Endodermal cell (in vitro differentiated cells): ENCODE data around the gene ANKRD6. TPM values are rescaled to one million over a fixed set of nuclear protein-coding genes. Genes with fewer than 3 reads are reported as not detected.

Experiments
- DNase-seq: peaks from one replicate; pipeline ENCODE4 v3.0.0-alpha.2; 2017
- H3K27ac ChIP-seq: 2 replicates; pipeline ENCODE4 v1.5.1; 2013; ENCODE audit warnings: mild to moderate bottlenecking, low read depth, low read length, moderate library complexity
- H3K27me3 ChIP-seq: 2 replicates; pipeline ENCODE4 v1.6.1; 2013; ENCODE audit warnings: mild to moderate bottlenecking, low read length, moderate library complexity; ENCODE audit not compliant: insufficient read depth, control insufficient read depth, poor library complexity, severe bottlenecking
- H3K36me3 ChIP-seq: 2 replicates; pipeline ENCODE4 v1.7.0; 2013; ENCODE audit warnings: mild to moderate bottlenecking, low read length, moderate library complexity; ENCODE audit not compliant: control insufficient read depth, insufficient read depth
- H3K4me1 ChIP-seq: one replicate; pipeline ENCODE4 v1.7.0; 2013; ENCODE audit warnings: low read length; ENCODE audit not compliant: control insufficient read depth, insufficient read depth
- H3K4me3 ChIP-seq: 2 replicates; pipeline ENCODE4 v1.5.1; 2013; ENCODE audit warnings: mild to moderate bottlenecking, low read length, moderate library complexity
- H3K9ac ChIP-seq: 2 replicates; pipeline ENCODE4 v1.6.1; 2013; ENCODE audit warnings: mild to moderate bottlenecking, low read length, moderate library complexity; ENCODE audit not compliant: poor library complexity, severe bottlenecking; ENCODE audit errors: extremely low read depth
- H3K9me3 ChIP-seq: 2 replicates; pipeline ENCODE4 v1.6.1; 2013; ENCODE audit warnings: mild to moderate bottlenecking, low read length, moderate library complexity; ENCODE audit not compliant: control insufficient read depth
- H3K27ac Mint-ChIP-seq: 2 replicates; pipeline ENCODE4 v1.8.0; 2020; ENCODE audit warnings: mixed read lengths
- H3K27me3 Mint-ChIP-seq: 2 replicates; pipeline ENCODE4 v1.8.0; 2021; ENCODE audit warnings: mild to moderate bottlenecking, mixed read lengths; ENCODE audit not compliant: insufficient read depth
- H3K36me3 Mint-ChIP-seq: 2 replicates; pipeline ENCODE4 v1.8.0; 2020; ENCODE audit warnings: low read depth, mixed read lengths
- H3K4me1 Mint-ChIP-seq: 2 replicates; pipeline ENCODE4 v1.8.0; 2020; ENCODE audit warnings: mixed read lengths
- H3K4me3 Mint-ChIP-seq: 2 replicates; pipeline ENCODE4 v1.8.0; 2020; ENCODE audit warnings: mild to moderate bottlenecking, moderate library complexity, mixed read lengths
- H3K9me3 Mint-ChIP-seq: 2 replicates; pipeline ENCODE4 v1.8.0; 2020; ENCODE audit warnings: mild to moderate bottlenecking, mixed read lengths
- WGBS, 2 experiments: methylation state at CpG; one replicate each; pipeline versions ENCODE4 v1.1.5 to v1.1.7; 2013; ENCODE audit warnings: missing lambda C conversion rate in 2 of 2, mixed read lengths in 1 of 2; ENCODE audit not compliant: insufficient coverage in 1 of 2, insufficient read length in 1 of 2; 5-methylcytosine and 5-hydroxymethylcytosine counted together
- total RNA-seq, 2 donors: library from RNA; stranded (reverse); fragmentation: NEBNext Ultra II Directional in 1 of 2; extraction: Animal tissue kit (Norgen Biotek cat#: 25700) in 1 of 2; gene quantifications; 2 replicates in 1 of 2; 3 replicates in 1 of 2; pipeline ENCODE4 v1.2.1, GENCODE V29; 2021
- TF ChIP-seq, protein P1 (sequence below): fragments of 200-600 bp; sonication (generic); conservative IDR thresholded peaks from 2 replicates; pipeline ENCODE4 v1.5.0; 2021; ENCODE audit warnings: antibody characterized with exemption, mild to moderate bottlenecking

ANKRD6 gene
- total RNA-seq, 2 donors from 2014 or later, result 88.7 to 110 TPM

DNA sequence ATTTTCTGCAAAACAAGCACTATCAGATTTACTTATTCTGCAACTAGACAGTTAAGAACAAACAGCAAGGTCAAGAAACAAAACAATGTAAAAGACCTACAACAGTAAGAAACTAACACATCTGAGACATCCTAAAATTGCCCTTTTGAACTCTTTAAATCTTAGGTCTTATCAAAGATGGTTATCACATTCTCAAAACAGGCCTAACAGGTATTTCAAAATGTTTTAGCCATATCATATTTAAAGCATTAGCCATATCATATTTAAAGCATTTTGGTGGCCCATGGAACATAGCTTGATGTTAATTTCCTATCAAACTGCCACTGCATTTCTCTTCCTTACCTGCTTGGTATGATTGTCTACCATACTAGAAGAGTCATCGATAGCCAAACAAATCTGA is 216.7 kb downstream of the ANKRD6 start:
- Histone ChIP-seq H3K36me3 (peaks cover 96% of the 10 kb centered on the region), H3K9me3 (no peaks in the 10 kb centered on the region), H3K9ac (no peak overlapping the region), H3K4me1 (no peaks in the 10 kb centered on the region), H3K27ac (no peak overlapping the region), H3K4me3 (no peak overlapping the region), H3K27me3 (no peaks in the 10 kb centered on the region)
- Mint-ChIP-seq H3K4me1 (no peaks in the 10 kb centered on the region), H3K9me3 (no peaks in the 10 kb centered on the region), H3K36me3 (peaks cover 90% of the 10 kb centered on the region), H3K27ac (no peak overlapping the region), H3K4me3 (no peak overlapping the region), H3K27me3 (no peaks in the 10 kb centered on the region)
- 96 to 100% methylated on average over 1 of the region's 1 CpG for WGBS, 2 experiments
- TF ChIP-seq, protein P1, sequence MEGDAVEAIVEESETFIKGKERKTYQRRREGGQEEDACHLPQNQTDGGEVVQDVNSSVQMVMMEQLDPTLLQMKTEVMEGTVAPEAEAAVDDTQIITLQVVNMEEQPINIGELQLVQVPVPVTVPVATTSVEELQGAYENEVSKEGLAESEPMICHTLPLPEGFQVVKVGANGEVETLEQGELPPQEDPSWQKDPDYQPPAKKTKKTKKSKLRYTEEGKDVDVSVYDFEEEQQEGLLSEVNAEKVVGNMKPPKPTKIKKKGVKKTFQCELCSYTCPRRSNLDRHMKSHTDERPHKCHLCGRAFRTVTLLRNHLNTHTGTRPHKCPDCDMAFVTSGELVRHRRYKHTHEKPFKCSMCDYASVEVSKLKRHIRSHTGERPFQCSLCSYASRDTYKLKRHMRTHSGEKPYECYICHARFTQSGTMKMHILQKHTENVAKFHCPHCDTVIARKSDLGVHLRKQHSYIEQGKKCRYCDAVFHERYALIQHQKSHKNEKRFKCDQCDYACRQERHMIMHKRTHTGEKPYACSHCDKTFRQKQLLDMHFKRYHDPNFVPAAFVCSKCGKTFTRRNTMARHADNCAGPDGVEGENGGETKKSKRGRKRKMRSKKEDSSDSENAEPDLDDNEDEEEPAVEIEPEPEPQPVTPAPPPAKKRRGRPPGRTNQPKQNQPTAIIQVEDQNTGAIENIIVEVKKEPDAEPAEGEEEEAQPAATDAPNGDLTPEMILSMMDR, result no peak
- no peak for DNase-seq

DNA sequence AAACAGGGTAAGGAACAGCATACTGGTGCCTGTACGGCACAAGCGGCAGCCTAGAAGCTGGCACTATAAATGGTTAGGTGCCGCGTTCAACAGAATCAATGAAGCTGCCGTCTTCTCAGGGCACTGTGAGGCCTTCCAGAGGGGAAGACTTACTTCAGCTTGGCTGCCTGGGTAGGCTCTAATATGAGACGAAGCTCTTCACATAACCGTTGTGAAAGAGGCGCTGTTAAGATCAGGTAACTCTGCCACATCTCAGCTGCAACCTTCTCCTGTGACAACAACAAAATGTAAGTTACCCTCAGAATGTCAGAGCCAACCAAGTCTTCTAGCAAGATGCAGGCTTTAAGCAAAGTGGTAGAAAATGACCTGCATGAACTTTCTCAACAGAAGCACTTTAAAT is 217.6 kb downstream of the ANKRD6 start:
- no peaks in the 10 kb centered on the region for H3K4me1 ChIP-seq
- no peaks in the 10 kb centered on the region for H3K9me3 ChIP-seq
- Mint-ChIP-seq H3K9me3 (no peaks in the 10 kb centered on the region), H3K27ac (no peak overlapping the region), H3K4me3 (no peak overlapping the region), H3K36me3 (peaks cover 87% of the 10 kb centered on the region), H3K27me3 (no peaks in the 10 kb centered on the region), H3K4me1 (no peaks in the 10 kb centered on the region)
- TF ChIP-seq, protein P1, result no peak
- WGBS, 2 experiments, result 90 to 92% methylated on average over 8 of the region's 8 CpGs
- no peak overlapping the region for H3K27ac ChIP-seq
- H3K4me3 ChIP-seq, result no peak overlapping the region
- peaks cover 96% of the 10 kb centered on the region for H3K36me3 ChIP-seq
- H3K27me3 ChIP-seq, result no peaks in the 10 kb centered on the region
- no peak for DNase-seq
- no peak overlapping the region for H3K9ac ChIP-seq

DNA sequence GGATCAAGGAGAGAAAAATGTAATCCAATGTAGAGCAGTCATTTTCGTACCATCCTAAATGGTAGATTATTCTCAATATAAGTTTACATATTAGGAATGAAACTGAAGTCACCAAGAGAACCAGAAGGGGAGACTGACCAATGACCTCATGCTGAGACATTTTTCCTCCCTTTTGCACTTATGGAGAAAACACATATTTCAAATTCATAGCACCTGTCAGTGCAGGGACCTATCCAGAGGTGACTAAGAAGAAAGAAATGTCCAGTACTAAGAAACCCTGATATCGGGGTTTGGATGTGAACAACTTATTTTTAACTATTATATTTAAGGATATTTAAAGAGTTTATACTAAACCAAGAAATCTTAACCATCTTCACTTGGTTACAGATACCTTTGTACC is 222.2 kb downstream of the ANKRD6 start:
- WGBS, 2 experiments, result 100% methylated on average over 1 of the region's 2 CpGs; no CpG with 5 or more reads in 1 of the 2 experiments
- Histone ChIP-seq H3K9me3 (no peaks in the 10 kb centered on the region), H3K9ac (no peak overlapping the region), H3K36me3 (peaks cover 93% of the 10 kb centered on the region), H3K27ac (no peak overlapping the region), H3K4me3 (no peak overlapping the region), H3K27me3 (no peaks in the 10 kb centered on the region), H3K4me1 (no peaks in the 10 kb centered on the region)
- no peaks in the 10 kb centered on the region for H3K9me3 Mint-ChIP-seq
- H3K4me1 Mint-ChIP-seq, result no peaks in the 10 kb centered on the region
- TF ChIP-seq, protein P1, result no peak
- peaks cover 84% of the 10 kb centered on the region for H3K36me3 Mint-ChIP-seq
- no peaks in the 10 kb centered on the region for H3K27me3 Mint-ChIP-seq
- H3K27ac Mint-ChIP-seq, result no peak overlapping the region
- H3K4me3 Mint-ChIP-seq, result no peak overlapping the region
- DNase-seq, result no peak
